Right kidney (tissue), 1 donor: ENCODE results near the gene COG5.
"Not testable (repeated sequence)": the region's sequence is repeated elsewhere in the genome, so short reads cannot be mapped to it uniquely, and the experiment has no call there.

Source experiments
- DNase-seq: peaks from one replicate; pipeline ENCODE4 v3.0.0-alpha.2; 2016

Gene COG5

DNA sequence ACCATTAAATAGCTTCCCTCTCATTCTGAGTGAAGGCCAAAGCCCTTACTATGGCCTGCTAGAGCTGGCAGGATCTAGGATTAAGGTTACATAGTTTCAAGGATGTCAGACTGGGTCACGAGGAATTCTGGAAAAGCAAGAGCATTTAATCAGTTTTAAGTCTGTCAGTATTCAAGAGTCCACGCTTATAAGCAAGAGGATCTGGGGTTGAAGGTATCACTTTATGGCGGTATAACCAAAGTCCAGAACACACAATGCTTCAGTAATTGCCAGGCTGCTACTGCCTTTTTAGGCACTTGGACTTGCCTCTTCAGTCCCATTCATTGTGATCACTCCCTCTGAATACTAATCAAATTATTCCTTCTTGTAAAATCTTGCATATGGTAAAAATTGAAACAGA, 293.9 kb downstream of the COG5 start:
- DNase-seq, result no peak

DNA sequence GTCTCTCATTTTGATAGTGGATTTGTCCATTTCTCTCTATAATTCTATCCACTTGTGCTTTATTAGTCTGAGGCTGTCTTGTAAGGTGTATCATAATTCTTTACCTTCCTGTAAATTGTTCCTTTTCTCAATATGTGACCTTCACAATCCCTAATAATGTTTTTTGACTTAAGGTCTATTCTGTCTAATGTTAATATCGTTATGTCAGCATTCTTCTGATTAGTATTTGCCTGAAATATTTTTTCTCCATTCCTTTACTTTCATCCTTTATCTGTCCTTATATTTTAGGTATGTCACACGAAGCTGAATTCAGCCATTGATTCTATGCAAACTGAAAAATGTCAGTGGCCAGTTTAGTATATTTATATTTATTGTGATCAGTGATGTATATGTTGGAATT, 295.1 kb downstream of the COG5 start:
- DNase-seq, result no peak

DNA sequence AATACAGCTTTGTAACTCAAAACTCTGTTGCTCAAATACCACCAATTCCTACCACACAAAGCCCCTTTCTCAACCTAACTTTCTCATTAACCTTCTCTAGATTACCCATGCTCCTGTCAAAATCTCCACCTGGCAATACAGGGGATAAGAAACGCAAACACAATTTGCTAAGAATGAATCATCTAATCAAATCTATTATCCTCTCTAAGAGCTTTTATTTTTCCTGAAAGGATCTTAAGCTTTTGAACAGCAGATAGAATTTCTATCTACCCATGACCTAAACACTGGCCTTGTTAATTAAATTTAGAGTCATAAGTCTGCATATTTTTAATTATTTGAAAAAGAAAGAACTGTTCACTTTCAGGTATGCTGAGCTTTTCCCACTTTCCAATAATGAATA, 296.6 kb downstream of the COG5 start:
- no peak for DNase-seq

DNA sequence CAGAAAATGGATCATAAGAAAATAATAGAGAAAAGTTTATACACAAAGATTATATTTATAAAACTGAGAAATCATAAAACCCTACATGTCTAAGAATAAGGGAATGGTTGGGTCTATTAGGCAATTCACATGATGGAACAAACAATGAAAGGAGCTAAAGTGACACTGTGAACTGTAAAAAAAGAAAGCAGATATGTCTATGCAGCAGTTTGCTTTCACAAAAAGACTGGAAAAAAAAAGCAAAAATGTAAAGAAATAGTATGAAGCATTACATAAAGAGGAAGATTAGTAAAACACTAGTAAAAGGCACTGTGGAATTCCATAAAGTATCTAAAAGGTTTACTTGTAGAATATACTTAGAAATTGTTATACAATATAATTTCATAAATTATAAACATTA, 299.0 kb downstream of the COG5 start:
- DNase-seq, result no peak

DNA sequence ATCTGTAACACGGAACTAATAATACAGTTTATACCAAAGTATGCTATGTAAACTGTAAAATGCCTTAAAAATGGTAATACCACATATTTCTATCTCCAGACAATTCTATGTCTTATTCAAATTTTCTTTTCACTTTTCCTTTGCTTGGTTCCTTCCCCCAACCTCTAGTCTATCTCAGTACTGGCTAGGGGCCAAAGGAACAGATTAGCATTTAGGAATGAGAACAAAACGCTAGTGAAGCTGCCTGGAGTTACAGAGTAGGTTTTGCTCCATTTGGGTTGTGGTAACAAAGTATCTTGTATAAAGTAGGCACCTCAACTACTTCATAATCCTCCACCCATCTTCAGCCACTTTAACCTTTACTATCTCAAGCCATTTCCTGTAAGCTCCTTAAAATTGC, 300.9 kb downstream of the COG5 start:
- DNase-seq, result no peak

DNA sequence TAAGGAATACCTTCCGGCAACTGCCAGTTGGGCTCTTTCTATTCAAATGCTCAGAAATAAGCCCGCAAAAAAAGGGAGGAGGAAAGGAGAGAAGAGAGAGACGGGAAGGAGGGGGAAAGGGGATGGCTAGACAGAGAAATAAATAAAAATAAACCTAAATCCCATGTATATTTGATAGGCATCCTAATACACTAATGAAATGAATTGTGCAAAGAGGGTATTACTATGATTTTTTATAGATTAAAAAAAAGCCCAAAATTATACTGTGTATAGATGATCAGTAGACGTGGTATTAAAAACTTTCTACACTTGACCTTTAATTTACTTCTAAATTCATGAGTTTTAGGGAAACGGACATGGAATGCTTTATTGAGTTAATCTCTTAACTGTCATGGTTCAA, 305.0 kb downstream of the COG5 start:
- no peak for DNase-seq

DNA sequence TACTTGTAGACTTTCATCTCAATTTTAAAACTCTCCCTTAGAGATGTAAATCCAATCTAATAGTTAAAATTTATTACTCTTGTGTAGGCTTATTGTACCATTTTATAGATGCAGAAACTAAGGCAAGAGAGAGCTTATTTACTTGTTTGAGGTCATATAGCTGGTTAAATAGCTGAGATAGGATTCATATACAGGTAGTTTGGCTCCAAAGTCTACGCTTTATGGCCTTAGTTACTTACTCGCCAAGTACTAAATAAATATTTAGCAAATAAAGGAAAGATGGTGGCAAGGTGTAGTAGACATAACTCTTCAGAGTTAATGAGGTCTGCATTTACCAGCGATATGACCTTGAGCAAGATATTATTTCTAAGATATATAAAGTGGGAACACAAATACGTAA, 308.1 kb downstream of the COG5 start:
- no peak for DNase-seq

DNA sequence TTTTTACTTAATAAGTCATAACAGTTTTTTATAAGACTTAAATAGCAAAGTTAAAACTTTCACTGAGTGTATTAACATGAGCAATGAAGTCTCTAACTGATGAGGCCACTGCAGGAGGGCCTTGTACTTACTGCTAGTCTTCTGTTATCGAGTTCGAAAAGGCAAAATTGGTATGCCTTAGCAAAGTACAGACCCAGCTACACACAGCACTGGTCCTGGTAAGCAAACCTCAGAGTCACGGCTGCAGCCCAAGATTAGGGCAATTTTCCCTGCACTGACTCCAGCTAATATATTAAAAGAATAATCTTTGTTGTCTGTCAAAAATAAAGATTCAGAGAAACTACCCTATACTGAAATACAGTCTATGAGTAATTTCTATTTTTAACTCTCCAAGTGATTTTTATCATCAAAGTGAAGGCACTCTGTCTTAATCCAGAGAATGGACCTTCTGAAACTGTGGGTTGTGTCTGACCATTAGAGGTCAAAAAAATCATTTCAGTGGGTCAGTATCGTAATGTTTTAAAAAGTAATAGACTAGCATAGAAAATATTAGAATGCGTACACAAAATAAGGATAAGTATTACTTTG, 309.2 kb downstream of the COG5 start:
- DNase-seq, result no peak

DNA sequence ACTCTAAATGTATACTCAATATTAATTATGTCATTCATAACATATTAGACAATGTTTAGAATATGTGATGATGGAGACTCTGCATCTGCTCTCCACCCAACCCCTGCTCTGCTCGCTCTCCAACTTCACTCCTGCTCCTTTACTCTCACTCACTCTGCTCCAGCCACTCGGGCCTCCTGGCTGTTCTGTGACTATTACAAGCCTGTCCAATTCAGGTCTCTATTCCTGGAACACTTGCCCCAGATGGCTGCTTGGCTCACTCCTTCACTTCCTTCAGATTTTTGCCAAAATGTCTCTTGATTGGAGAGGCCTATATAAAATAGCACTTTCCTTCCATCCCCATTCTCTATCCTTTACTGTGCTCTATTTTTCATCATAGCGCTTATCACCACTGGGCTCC, 310.1 kb downstream of the COG5 start:
- DNase-seq, result no peak

DNA sequence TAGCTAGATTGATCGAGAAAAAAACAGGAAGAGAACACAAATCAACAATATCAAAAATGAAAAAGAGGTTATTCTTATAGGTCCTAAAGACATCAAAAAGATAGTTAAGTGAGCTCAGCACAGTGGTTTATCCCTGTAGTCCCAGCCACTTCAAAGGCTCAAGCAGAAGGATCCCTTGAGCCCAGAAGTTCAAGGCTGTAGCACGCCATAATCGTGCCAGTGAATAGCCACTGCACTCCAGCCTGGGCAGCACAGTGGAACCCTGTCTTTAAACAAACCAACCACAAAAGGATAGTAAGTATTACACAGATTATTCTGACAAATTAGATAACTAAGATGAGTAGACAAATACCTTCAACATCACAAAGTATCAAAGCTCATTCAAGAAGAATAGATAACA, 311.8 kb downstream of the COG5 start:
- no peak for DNase-seq

DNA sequence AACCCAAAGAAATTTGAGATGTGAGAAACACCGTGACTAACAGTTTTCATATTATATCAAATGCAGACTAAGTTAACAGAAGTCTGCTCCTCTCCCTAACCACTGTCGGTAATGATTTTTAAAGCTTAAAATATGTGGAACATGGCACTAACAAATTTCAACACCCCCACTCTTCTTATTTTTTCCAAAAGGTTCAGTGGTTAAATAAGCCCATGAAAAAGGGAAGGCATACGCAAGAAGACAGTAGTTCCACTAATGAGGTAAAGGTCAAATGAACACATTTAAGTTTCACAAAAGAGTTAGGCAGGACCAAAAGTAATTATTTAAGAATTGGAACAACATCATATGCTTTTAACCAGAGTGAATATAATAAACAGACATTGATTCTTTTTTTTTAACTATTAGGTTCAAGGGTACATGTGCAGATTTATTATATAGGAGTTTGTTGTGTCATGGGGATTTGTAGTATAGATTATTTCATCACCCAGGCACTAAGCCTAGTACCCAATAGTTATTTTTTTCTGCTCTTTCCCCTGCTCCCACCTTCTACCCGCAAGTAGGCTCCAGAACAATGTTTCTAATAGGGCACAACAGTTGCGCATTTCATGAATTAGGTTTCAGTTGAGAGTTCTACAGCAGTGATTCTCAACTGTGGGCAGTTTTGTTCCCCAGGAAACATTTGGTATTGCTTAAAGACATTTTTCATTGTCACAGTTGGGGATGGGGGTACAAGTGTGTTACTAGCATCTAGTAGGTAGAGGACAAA, 315.0 kb downstream of the COG5 start:
- no peak for DNase-seq

DNA sequence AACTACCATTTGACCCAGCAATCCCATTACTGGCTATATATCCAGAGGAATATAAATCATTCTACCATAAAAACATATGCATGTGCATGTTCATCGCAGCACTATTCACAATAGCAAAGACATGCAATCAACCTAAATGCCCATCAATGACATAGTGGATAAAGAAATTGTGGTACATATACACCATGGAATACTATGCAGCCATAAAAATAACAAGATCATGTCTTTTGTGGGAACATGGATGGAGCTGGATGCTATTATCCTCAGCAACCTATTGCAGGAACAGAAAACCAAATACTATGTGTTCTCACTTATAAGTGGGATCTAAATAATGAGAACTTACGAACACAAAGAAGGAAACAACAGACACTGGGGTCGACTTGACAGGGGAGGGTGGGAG, 316.9 kb downstream of the COG5 start:
- not testable (repeated sequence) for DNase-seq

DNA sequence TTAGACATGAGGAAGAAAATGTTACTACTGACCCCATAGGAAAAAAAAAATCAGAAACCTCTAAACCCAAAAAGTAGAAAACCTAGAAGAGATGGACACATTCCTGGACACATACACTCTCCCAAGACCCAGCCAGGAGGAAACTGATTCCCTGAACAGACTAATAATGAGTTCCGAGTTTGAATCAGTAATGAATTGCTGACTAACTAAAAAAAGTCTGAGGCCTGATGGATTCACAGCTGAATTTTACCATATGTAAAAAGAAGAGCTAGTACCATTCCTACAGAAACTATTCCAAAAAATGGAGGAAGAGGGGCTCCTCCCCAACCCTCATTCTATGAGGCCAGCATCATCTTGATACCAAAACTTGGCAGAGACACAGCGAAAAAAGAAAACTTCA, 319.1 kb downstream of the COG5 start:
- DNase-seq, result no peak

DNA sequence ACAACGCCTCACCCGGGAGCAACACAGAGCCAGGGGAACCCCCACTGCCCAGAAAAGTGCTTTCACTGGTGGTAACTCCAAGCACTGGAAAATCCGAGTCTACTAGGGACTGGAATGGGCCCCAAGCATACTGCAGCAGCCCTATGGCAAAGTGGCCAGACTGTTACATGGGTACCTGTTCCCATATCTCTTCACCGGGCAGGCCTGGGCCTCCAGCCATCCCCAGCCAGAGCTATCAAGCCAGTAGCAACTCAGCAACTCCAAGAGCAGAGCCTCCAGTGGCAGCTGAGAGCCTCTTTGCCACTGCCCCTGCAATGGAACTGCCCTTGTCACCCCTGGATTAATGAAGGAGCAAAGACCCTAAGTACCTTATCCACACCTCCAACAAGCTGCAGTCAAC, 321.5 kb downstream of the COG5 start:
- DNase-seq, result no peak

DNA sequence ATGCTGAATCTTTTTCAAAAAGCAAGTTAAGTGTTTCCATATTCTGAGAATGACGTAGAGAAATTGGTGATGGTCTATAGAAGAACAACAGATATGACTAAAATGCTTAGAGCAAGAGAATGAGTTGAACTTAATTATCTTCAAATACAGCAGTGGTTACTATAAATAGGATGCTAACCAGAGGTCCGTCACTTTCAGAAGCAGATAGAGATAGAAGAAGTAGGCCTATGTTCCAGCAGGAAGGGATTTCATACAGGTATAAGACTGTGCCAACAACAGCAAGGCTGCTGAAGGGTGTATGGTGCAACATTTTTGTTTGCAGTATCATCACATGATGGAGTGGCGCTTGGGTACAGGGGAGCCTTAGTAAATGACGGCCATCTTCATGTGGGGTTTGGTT, 326.3 kb downstream of the COG5 start:
- DNase-seq, result no peak

DNA sequence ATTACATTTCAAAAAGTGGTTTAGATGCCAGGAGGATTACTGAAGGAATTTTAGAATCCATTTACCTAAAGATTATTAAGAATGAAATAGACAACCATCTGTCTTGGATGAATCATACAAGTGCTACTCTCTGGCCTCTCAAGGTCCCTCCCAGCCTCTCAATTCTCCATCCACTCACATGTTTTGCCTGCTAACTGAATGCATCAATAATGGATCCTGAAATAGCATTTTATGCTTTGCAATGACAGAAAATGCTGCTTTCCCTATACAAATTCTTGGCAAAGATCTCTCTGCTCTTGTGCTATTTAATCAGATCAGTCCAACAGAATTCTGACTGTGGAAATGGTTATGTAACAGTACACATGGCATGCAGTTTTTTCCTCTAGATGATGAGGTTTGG, 326.9 kb downstream of the COG5 start:
- DNase-seq, result no peak

DNA sequence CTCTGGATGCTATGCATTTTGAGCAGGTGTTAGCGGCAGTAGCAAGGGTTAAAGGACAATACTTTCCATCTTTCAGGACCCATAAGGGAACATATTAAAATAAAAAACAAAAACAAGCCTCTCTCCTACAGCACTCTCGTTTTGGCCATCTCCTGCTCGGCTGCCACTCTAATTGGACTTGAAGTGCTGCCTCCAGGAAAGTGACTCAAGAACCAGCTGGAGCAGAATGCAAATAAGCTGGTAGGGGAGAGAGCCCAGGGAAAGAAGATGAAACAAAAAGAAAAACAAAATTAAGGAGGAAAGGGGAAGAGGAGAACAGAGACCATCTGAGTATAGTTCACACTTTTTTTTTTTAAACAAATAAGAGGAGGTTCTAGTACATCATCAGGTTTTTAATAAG, 329.3 kb downstream of the COG5 start:
- DNase-seq, result no peak

DNA sequence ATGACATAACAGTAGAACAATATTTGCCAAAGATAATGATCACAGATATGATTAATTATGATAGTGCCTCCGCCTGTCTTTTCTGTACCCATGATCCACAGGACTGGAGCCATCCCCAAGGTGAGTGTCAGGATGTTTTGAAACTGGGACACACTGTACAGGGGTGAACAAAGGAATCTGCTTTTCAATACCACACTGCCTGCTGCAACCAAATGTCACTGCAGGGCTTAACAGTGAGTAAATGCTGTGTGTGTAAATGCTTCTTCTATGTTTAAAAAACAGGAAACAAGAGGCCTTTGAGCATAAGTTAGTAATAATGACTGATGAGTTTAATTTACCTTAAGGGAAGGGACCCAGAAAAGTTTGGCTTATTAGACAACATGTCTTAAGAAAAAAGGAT, 329.7 kb downstream of the COG5 start:
- no peak for DNase-seq

DNA sequence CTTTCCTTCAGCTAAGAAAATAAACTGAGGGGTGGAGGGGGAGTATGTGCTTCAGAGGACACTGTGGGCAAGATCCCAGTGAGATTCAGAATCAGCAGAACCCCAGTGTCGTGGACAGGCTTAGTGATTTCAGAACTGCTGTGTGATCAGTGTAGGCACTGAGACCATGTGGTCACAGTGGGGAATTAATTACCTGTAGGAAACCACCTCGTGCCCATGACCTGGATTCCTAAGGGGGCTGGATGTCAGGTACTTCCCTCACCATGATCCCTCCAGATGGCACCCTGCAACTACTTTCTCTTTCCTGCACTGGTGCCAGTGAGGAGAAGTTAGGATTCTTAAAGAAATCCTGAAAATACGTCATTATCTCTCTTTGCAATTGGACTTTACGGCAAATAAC, 330.5 kb downstream of the COG5 start:
- DNase-seq, result no peak

DNA sequence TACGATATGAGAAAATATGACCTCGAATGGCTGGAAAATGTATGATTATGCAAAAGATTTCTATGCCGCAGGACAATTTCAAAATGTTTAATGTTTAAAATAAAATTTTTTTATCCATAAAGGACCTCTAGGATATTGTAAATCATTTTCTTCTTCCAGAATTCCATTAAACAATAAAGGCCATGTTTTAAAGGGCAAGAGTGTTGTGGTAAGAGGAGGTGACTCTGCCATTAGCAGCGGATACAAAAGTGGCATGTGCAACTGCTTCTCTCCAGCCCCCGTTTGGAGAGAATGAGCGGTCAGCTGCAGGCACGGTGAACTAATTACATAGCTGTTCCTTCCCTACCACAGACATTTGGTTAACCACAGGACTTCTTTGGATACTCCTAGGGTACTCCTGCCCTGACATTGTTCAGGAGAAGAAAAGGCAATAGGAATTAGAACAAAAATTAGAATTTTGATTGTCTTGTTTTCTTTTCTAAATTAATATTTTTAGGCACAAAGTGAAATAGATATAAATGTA, 331.1 kb downstream of the COG5 start:
- no peak for DNase-seq

DNA sequence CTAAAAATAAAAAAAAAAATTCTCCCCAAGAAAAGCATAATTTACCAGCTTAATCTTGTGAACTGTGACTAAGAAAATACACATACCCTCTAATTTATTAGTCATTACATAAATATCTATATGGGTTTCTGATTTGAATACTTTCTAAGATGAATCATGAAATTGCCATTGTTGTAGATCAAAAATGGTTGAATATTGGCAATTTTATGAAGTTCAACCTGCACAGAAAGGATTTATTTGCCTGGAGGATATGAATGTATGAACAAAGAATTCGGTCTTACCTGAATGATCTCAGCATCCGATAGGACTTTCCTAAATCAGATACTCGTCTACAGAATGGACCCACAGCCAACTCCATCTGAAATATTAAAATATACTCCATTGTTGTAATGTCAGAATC, 333.4 kb downstream of the COG5 start:
- no peak for DNase-seq

DNA sequence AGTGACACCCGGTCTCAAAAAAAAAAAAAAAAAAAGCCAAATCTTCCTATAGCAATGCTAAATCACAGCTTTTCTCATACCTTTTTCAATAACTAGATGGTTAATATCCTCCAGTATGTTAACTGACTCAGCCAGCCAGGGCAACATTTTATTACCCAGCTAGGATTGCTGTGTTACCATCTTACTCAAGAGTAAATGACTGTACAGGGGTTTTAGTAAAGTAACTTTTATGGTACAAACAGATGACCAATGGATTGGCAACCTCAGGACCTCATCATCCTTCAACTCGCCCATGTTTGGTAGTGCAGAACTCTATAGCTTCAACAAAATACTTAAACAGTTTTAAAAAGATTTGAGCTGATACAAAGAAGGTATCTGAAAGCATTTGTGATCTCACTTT, 335.4 kb downstream of the COG5 start:
- no peak for DNase-seq

DNA sequence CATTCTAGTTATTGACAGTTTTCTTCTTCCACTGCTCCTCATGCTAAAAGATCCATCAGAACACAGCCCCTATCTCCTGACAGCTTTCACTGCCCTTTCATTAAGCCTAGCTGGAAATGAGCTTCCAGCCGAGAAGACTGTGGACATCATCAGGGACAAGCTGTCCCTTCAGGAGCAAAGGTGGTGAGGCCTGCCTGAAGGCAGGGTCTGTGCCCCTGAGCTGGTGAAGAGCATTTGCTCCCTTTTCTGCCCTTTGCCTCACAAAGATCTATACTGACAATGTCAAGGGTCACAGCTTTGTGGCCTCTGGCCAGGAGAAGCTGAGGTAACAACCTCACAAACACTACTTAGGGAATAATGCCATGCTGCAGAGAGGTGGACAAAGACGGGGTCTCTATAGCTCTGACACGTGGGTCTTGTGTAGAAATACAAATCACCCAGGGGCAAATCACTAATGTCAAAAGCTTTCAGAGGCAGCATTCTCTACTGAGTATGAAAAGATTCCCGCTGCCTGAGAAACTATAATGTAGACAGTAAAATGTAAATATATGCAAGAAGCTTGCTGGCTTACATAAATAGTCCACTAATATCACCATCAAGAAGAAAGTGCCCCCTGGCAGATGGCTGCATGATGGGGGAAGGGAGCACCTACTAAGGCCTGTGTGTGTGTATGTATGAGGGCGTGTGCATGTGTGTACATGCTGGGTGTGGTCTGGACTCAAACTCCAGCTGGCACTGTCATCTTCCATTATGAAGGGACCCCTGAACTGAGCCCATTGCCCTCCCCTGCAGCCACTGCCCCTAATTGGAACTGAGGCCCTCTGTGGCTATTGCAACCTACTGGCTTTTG, 339.1 kb downstream of the COG5 start:
- no peak for DNase-seq
